C4-2B (cell line): Measurements from ENCODE around the gene NOS3.

Experiments used
- ZFX ChIP-seq: fragments of 450-650 bp; IDR thresholded peaks from 2 replicates; pipeline ENCODE4 v1.6.1; 2017
- TF ChIP-seq, protein P1 (sequence below): fragments of 450-650 bp; conservative IDR thresholded peaks from 2 replicates; pipeline ENCODE4 v1.5.1; 2017; ENCODE audit warnings: mild to moderate bottlenecking

DNA sequence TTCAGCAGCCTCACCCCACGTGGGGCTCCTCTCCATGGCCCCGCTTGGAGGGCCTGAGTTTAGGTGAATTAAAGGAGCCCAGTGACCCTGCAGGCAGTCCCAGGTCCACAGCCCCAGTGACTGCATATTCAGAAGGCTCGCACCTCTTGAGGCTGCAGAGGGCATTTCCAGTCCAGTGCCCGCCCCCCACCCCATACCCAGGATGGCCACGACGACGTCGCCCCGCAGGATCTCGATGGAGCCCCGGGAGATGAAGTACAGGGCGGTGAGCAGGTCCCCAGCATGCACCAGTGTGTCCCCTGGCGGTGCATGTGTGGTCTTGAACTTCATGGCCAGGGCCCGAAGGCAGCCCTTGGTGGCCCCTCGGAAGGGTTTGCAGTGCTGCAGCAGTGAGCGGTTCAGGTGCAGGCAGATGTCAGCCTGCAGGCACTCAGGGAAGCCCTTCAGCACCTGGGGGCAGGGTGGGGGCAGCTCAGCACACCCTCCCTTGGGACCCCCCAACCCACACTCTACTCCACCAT is 40.8 kb upstream of the NOS3 start:
- TF ChIP-seq, protein P1, sequence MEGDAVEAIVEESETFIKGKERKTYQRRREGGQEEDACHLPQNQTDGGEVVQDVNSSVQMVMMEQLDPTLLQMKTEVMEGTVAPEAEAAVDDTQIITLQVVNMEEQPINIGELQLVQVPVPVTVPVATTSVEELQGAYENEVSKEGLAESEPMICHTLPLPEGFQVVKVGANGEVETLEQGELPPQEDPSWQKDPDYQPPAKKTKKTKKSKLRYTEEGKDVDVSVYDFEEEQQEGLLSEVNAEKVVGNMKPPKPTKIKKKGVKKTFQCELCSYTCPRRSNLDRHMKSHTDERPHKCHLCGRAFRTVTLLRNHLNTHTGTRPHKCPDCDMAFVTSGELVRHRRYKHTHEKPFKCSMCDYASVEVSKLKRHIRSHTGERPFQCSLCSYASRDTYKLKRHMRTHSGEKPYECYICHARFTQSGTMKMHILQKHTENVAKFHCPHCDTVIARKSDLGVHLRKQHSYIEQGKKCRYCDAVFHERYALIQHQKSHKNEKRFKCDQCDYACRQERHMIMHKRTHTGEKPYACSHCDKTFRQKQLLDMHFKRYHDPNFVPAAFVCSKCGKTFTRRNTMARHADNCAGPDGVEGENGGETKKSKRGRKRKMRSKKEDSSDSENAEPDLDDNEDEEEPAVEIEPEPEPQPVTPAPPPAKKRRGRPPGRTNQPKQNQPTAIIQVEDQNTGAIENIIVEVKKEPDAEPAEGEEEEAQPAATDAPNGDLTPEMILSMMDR: no peak
- TF ChIP-seq ZFX: no peak
